ENCODE measurements around the gene DCC.

GRCh38 chr18:53305461-53305860, 965.5 kb downstream of the DCC start:
- TF ChIP-seq, protein P1, sequence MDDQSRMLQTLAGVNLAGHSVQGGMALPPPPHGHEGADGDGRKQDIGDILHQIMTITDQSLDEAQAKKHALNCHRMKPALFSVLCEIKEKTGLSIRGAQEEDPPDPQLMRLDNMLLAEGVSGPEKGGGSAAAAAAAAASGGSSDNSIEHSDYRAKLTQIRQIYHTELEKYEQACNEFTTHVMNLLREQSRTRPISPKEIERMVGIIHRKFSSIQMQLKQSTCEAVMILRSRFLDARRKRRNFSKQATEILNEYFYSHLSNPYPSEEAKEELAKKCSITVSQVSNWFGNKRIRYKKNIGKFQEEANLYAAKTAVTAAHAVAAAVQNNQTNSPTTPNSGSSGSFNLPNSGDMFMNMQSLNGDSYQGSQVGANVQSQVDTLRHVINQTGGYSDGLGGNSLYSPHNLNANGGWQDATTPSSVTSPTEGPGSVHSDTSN (IDR thresholded peaks at IDR 0.05): no peak
- TF ChIP-seq CTCF (IDR thresholded peaks at IDR 0.05): no peak
- TF ChIP-seq EP300 (IDR thresholded peaks at IDR 0.05): no peak
- no peak for TF ChIP-seq JUN (IDR thresholded peaks at IDR 0.05)
- no peak for TF ChIP-seq SREBF2 (IDR thresholded peaks at IDR 0.05)
- no peak for TF ChIP-seq USF2 (IDR thresholded peaks at IDR 0.05)
- no peak for TF ChIP-seq RFX5 (IDR thresholded peaks at IDR 0.05)
- TF ChIP-seq EHMT2 (IDR thresholded peaks at IDR 0.05; ENCODE audit: low read depth): no peak
- TF ChIP-seq CEBPB (IDR thresholded peaks at IDR 0.05): no peak
- no peak for TF ChIP-seq NR3C1 (IDR thresholded peaks at IDR 0.05)
- TF ChIP-seq SMC3 (IDR thresholded peaks at IDR 0.05): no peak

Measured in A549 (cell line).